ENCODE data around the gene CCDC40. TPM values are rescaled to one million over a fixed set of nuclear protein-coding genes. Genes with fewer than 3 reads are reported as not detected.

Gene CCDC40
- total and polyA plus RNA-seq, 2 of the 13 experiments (the other 11 are each of a cell fraction or from before 2014, with no cell fraction given) = 4.1 to 5.5 TPM

DNA sequence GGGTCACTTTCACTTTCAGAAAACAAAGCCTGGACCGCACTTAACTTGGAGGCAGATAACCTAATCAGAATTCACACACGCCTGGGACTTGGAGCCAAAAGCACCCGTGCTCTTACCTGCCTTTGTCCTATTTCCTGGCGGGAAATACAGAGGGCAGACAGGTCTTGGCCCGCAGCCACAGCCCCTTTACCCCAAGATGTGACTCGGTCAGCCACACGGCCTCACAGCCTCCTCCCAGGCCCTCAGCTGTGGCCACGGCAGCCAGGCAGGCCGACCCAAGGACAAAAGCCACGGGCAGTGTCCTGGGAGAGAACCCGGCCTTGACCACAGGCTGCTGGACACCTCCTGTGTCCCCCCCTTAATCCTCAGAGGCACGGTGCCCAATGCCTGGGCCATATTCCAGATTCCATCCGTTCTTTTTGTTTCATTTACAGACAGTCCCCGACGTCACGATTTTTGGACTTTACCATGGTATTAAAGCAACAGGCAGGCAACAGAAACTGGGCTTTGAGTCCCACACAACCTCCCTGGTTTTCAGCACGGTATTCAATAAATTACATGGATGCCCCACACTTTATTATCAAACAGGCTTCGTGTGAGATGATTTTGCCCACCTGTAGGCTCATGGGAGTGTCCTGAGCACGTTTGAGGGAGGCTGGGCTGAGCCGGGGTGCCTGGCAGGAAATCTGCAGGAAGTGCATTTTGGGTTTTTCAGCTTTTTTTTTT, 34.8 kb downstream of the CCDC40 start (continued):
- TF ChIP-seq, protein P1, sequence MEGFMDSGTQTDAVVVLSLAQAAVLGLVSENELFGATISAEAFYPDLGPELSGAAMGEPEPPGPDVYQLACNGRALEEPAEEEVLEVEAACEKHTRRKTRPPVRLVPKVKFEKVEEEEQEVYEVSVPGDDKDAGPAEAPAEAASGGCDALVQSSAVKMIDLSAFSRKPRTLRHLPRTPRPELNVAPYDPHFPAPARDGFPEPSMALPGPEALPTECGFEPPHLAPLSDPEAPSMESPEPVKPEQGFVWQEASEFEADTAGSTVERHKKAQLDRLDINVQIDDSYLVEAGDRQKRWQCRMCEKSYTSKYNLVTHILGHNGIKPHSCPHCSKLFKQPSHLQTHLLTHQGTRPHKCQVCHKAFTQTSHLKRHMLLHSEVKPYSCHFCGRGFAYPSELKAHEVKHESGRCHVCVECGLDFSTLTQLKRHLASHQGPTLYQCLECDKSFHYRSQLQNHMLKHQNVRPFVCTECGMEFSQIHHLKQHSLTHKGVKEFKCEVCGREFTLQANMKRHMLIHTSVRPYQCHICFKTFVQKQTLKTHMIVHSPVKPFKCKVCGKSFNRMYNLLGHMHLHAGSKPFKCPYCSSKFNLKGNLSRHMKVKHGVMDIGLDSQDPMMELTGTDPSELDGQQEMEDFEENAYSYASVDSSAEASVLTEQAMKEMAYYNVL (CRISPR knock-in tag; IDR thresholded peaks at IDR 0.05; ENCODE audit: borderline replicate concordance) = peak; percentile 67
- TF ChIP-seq JUND (CRISPR knock-in tag; IDR thresholded peaks at IDR 0.05) (no peak), TBX2 (CRISPR knock-in tag; IDR thresholded peaks at IDR 0.05; ENCODE audit: borderline replicate concordance) (peak; percentile 45; the same call in 1 of the 2 replicates), PITX1 (CRISPR knock-in tag; IDR thresholded peaks at IDR 0.05) (peak; percentile 66), ZNF251 (CRISPR knock-in tag; IDR thresholded peaks at IDR 0.05) (no peak), HOXA3 (CRISPR knock-in tag; IDR thresholded peaks at IDR 0.05) (peak; percentile 50; the same call in 1 of the 2 replicates), JUN (CRISPR knock-in tag; IDR thresholded peaks at IDR 0.05) (no peak), MED1 (CRISPR knock-in tag; IDR thresholded peaks at IDR 0.05) (peak; percentile 28; the same call in 1 of the 2 replicates), MTA1 (CRISPR knock-in tag; IDR thresholded peaks at IDR 0.05; ENCODE audit: borderline replicate concordance) (peak; percentile 47; the same call in 1 of the 2 replicates), KDM2A (CRISPR knock-in tag; IDR thresholded peaks at IDR 0.05; ENCODE audit: borderline replicate concordance, low read depth) (peak; percentile 68; the same call in 1 of the 2 replicates), ZNF598 (CRISPR knock-in tag; IDR thresholded peaks at IDR 0.05; ENCODE audit: borderline replicate concordance) (peak; percentile 97), POLR2A (IDR thresholded peaks at IDR 0.05; ENCODE audit: insufficient read depth in 1 of 2, low read depth in 2 of 2, low read length in 2 of 2) (peak; percentile 16 to 33; a peak in 1 of 4 replicates), ZMYM3 (CRISPR knock-in tag; IDR thresholded peaks at IDR 0.05) (no peak), ZNF350 (CRISPR knock-in tag; IDR thresholded peaks at IDR 0.05; ENCODE audit: borderline replicate concordance, low read depth) (no peak; the same call in 1 of the 2 replicates)
- TF ChIP-seq, protein P2, sequence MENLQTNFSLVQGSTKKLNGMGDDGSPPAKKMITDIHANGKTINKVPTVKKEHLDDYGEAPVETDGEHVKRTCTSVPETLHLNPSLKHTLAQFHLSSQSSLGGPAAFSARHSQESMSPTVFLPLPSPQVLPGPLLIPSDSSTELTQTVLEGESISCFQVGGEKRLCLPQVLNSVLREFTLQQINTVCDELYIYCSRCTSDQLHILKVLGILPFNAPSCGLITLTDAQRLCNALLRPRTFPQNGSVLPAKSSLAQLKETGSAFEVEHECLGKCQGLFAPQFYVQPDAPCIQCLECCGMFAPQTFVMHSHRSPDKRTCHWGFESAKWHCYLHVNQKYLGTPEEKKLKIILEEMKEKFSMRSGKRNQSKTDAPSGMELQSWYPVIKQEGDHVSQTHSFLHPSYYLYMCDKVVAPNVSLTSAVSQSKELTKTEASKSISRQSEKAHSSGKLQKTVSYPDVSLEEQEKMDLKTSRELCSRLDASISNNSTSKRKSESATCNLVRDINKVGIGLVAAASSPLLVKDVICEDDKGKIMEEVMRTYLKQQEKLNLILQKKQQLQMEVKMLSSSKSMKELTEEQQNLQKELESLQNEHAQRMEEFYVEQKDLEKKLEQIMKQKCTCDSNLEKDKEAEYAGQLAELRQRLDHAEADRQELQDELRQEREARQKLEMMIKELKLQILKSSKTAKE (CRISPR knock-in tag; IDR thresholded peaks at IDR 0.05; ENCODE audit: borderline replicate concordance) = no peak
- TF ChIP-seq, protein P3, sequence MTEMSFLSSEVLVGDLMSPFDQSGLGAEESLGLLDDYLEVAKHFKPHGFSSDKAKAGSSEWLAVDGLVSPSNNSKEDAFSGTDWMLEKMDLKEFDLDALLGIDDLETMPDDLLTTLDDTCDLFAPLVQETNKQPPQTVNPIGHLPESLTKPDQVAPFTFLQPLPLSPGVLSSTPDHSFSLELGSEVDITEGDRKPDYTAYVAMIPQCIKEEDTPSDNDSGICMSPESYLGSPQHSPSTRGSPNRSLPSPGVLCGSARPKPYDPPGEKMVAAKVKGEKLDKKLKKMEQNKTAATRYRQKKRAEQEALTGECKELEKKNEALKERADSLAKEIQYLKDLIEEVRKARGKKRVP (CRISPR knock-in tag; IDR thresholded peaks at IDR 0.05) = no peak
- TF ChIP-seq, protein P4, sequence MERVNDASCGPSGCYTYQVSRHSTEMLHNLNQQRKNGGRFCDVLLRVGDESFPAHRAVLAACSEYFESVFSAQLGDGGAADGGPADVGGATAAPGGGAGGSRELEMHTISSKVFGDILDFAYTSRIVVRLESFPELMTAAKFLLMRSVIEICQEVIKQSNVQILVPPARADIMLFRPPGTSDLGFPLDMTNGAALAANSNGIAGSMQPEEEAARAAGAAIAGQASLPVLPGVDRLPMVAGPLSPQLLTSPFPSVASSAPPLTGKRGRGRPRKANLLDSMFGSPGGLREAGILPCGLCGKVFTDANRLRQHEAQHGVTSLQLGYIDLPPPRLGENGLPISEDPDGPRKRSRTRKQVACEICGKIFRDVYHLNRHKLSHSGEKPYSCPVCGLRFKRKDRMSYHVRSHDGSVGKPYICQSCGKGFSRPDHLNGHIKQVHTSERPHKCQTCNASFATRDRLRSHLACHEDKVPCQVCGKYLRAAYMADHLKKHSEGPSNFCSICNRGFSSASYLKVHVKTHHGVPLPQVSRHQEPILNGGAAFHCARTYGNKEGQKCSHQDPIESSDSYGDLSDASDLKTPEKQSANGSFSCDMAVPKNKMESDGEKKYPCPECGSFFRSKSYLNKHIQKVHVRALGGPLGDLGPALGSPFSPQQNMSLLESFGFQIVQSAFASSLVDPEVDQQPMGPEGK (CRISPR knock-in tag; IDR thresholded peaks at IDR 0.05) = peak; percentile 79
- TF ChIP-seq, protein P5, sequence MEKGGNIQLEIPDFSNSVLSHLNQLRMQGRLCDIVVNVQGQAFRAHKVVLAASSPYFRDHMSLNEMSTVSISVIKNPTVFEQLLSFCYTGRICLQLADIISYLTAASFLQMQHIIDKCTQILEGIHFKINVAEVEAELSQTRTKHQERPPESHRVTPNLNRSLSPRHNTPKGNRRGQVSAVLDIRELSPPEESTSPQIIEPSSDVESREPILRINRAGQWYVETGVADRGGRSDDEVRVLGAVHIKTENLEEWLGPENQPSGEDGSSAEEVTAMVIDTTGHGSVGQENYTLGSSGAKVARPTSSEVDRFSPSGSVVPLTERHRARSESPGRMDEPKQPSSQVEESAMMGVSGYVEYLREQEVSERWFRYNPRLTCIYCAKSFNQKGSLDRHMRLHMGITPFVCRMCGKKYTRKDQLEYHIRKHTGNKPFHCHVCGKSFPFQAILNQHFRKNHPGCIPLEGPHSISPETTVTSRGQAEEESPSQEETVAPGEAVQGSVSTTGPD (CRISPR knock-in tag; IDR thresholded peaks at IDR 0.05) = 0 out of 2 replicates have a peak, but pooled peaks have one; percentile 18
- TF ChIP-seq, protein P6, sequence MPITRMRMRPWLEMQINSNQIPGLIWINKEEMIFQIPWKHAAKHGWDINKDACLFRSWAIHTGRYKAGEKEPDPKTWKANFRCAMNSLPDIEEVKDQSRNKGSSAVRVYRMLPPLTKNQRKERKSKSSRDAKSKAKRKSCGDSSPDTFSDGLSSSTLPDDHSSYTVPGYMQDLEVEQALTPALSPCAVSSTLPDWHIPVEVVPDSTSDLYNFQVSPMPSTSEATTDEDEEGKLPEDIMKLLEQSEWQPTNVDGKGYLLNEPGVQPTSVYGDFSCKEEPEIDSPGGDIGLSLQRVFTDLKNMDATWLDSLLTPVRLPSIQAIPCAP (CRISPR knock-in tag; IDR thresholded peaks at IDR 0.05; ENCODE audit: low read depth) = no peak; the same call in 1 of the 2 replicates
